Activated T-helper 17 cell treated with anti-CD3 and anti-CD28 coated beads, Interleukin-2, amount 50 U/mL, for 72 hours (primary cell): ENCODE measurements around the gene SOX14. TPM values are rescaled to one million over a fixed set of nuclear protein-coding genes. Genes with fewer than 3 reads are reported as not detected.

ENCODE experiments used
- ATAC-seq: fragments of 150-1000 bp; cut with Tn5 transposase; replicated peaks from 2 replicates; pipeline ENCODE4 v1.10.0; 2021; ENCODE audit warnings: mild to moderate bottlenecking, moderate library complexity
- H3K27ac Mint-ChIP-seq: one replicate; pipeline ENCODE4 v1.8.0; 2022; ENCODE audit warnings: mixed read lengths
- H3K27me3 Mint-ChIP-seq: one replicate; pipeline ENCODE4 v1.8.0; 2022; ENCODE audit warnings: mixed read lengths
- H3K36me3 Mint-ChIP-seq: one replicate; pipeline ENCODE4 v1.8.0; 2022; ENCODE audit warnings: low read depth, mild to moderate bottlenecking, mixed read lengths
- H3K4me1 Mint-ChIP-seq: one replicate; pipeline ENCODE4 v1.8.0; 2022; ENCODE audit warnings: mixed read lengths
- H3K4me3 Mint-ChIP-seq: one replicate; pipeline ENCODE4 v1.8.0; 2022; ENCODE audit warnings: mild to moderate bottlenecking, mixed read lengths
- H3K9me3 Mint-ChIP-seq: one replicate; pipeline ENCODE4 v1.8.0; 2022; ENCODE audit warnings: mixed read lengths
- total RNA-seq, 2 donors: library from RNA; stranded (reverse); gene quantifications; one replicate each; pipeline ENCODE4 v1.2.3, GENCODE V29; 2022

SOX14 gene
- not detected for total RNA-seq

DNA sequence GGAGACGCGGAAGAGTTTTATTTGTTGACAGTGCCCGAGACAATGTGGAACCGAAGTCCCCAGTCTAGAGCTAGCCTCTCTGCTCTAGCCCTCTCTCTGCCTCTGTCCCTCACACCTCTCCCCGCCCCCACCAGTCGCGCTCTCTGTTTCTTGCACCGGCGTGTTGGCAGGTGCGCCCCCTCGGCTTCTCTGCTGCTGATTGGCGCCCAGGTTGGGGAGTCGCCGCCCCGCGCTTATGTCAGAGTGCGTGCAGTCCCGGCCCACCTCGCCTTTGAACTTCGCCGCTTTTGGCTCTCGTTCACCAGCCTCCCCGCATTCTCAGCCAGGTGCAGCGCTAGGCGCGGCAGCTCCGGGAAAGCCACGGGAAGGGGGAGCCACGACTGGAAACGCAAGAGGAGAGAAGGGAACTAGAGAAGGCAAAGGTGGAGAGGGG, at the start of gene SOX14:
Gene SOX14 (plus strand): TSS at position 315 of the 433 bp plus-strand sequence. CDS start 470 bp downstream, outside the sequence.
- no peak within 1 kb of the TSS for H3K4me3 Mint-ChIP-seq
- H3K27ac Mint-ChIP-seq, result no peak within 1 kb of the TSS
- no peaks in the 10 kb centered on the region for H3K4me1 Mint-ChIP-seq
- H3K27me3 Mint-ChIP-seq, result peaks cover 67% of the 10 kb centered on the region
- no peaks in the 10 kb centered on the region for H3K36me3 Mint-ChIP-seq
- no peak for ATAC-seq
- H3K9me3 Mint-ChIP-seq, result no peaks in the 10 kb centered on the region

DNA sequence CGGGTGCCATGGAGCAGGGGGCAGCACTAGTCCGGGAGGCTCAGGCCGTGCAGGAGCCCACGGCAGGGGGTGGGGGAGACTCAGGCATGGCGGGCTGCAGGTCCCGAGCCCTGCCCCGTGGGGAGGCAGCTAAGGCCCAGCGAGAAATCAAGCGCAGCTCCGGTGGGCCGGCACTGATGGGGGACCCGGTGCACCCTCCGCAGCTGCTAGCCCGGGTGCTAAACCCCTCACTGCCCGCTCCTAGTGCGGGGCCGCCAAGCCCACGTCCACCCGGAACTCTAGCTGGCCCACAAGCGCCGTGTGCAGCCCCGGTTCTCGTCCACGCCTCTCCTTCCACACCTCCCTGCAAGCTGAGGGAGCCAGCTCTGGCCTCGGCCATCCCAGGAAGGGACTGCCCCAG, 49.6 kb upstream of the SOX14 start:
- Mint-ChIP-seq H3K9me3 (peaks cover 13% of the 10 kb centered on the region), H3K4me1 (no peaks in the 10 kb centered on the region), H3K4me3 (no peak overlapping the region), H3K36me3 (no peaks in the 10 kb centered on the region), H3K27me3 (no peaks in the 10 kb centered on the region), H3K27ac (no peak overlapping the region)
- no peak for ATAC-seq

DNA sequence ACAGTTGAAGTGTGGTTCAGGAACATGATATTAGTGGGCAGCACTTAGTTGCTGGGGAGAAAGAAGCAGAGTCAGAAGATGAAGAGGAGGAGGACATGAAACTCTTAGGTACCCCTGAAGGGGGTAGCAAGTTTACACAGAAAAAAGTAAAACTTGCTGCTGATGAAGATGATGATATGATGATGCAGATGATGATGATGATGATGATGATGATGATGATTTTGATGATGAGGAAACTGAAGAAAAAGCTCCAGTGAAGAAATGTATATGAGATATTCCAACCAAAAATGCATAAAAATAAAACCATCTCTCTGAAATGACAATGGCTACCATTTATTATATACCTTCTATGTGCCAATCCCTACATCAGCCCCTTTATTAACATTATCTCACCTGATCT, 39.9 kb upstream of the SOX14 start:
- Mint-ChIP-seq H3K4me3 (no peak overlapping the region), H3K27me3 (no peaks in the 10 kb centered on the region), H3K36me3 (no peaks in the 10 kb centered on the region), H3K9me3 (peaks cover 28% of the 10 kb centered on the region), H3K27ac (no peak overlapping the region), H3K4me1 (no peaks in the 10 kb centered on the region)
- ATAC-seq, result no peak

DNA sequence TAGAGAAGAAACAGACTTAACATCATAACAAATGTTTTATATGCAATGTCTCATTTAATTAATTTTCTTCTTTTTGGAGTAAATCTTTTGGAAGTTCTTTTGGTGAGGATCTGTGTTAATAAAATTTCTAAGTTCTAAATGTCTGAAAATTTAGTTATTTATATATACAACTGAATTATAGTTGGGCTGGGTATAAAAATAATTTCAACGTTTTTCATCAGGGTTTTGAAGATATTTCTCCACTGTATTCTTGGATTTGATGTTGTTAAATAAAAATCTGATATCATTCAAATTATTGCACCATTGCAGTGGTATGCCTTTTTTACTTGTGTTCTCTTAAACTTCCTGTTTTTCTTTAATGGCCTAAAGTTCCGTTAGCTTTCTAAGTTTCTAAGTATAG, 26.9 kb upstream of the SOX14 start:
- ATAC-seq, result no peak
- Mint-ChIP-seq H3K4me1 (no peaks in the 10 kb centered on the region), H3K27me3 (no peaks in the 10 kb centered on the region), H3K4me3 (no peak overlapping the region), H3K36me3 (no peaks in the 10 kb centered on the region), H3K9me3 (peaks cover 8% of the 10 kb centered on the region), H3K27ac (no peak overlapping the region)

DNA sequence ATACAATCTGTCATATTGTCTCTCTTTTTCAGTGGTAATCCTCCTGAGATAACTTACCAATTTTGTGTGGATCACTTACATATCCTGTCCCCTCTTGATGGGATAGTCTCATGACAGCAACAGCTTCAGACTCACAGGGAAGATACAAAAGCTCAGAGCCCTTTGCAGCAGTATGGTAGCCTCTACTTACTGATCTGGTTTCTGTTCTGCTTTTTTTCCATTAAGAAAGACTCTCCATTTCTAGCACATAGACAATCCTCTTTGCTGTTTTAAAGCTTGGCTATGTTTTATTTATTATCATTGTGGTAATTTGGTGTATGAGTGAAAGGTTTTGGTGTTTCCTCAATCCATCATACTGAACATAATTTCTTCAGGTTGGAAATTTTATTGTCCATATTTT, 25.4 kb upstream of the SOX14 start:
- no peaks in the 10 kb centered on the region for H3K4me1 Mint-ChIP-seq
- H3K36me3 Mint-ChIP-seq, result no peaks in the 10 kb centered on the region
- no peak for ATAC-seq
- no peak overlapping the region for H3K4me3 Mint-ChIP-seq
- H3K9me3 Mint-ChIP-seq, result peaks cover 8% of the 10 kb centered on the region
- H3K27me3 Mint-ChIP-seq, result no peaks in the 10 kb centered on the region
- H3K27ac Mint-ChIP-seq, result no peak overlapping the region

DNA sequence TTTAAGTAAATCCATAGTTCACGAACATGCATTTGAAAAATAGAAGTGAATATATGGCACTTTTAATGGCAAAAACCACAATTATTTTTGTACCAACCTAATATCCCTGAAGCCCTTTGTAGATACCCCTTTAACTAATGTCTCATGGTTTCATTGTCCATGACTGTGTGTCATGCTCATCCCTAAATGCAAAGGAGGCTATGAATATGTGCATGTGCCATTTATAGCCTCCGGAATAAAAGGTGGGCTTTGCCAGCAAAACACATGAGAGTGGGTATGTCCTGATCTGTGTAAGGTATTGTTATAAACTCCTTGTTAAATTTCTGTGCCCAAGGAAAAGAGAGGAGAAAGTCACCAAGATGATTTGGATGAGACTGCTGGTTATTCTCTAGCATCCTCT, 20.5 kb upstream of the SOX14 start:
- H3K9me3 Mint-ChIP-seq, result peaks cover 12% of the 10 kb centered on the region
- H3K4me1 Mint-ChIP-seq, result no peaks in the 10 kb centered on the region
- ATAC-seq, result no peak
- H3K27me3 Mint-ChIP-seq, result peaks cover 12% of the 10 kb centered on the region
- no peaks in the 10 kb centered on the region for H3K36me3 Mint-ChIP-seq
- H3K4me3 Mint-ChIP-seq, result no peak overlapping the region
- H3K27ac Mint-ChIP-seq, result no peak overlapping the region

DNA sequence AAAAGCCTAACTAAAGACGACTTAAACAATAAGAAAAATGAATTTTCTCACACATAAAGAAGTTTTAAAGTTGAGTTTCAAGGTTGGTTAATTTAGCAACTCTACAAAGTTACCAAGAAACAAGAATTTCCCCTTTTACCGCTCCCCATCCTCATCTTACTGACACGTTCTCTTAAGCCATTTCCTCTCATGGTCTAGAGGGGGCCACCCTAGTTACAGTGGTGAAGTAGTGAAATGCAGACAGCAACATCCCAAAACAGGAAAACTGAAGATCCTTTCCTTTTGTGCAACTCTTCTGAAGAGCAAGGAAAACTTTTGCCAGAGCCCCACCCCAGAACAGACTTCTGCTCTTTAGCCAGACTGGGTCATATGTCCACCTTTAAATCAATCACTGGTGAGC, 17.3 kb upstream of the SOX14 start:
- no peak for ATAC-seq

DNA sequence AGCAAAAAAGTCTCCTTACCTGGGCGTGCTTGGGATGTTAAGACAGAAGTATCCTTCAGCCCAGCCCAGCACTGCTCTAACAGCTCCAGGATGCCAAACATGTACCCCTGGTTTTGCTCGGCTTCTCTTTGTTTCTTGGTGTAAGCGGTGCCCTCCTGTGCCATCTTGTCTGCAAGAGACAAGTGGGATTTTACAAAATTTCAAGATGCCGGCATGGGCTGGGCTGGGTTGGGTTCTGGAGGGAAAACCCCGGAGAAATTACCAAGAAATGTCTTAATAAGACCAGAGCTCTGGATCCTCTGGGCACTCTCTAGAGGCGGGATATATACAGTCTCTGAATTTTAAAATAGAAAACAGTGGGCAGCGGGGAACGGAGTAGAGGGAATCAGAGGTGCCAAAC, 4.6 kb upstream of the SOX14 start:
- H3K4me1 Mint-ChIP-seq, result no peaks in the 10 kb centered on the region
- no peak overlapping the region for H3K27ac Mint-ChIP-seq
- no peak for ATAC-seq
- H3K4me3 Mint-ChIP-seq, result no peak overlapping the region
- H3K9me3 Mint-ChIP-seq, result peaks cover 4% of the 10 kb centered on the region
- H3K36me3 Mint-ChIP-seq, result no peaks in the 10 kb centered on the region
- peaks cover 45% of the 10 kb centered on the region for H3K27me3 Mint-ChIP-seq

More for the DNA sequence above, 17.3 kb upstream of the SOX14 start:
- no peak overlapping the region for H3K27ac Mint-ChIP-seq
- no peaks in the 10 kb centered on the region for H3K4me1 Mint-ChIP-seq
- H3K36me3 Mint-ChIP-seq, result no peaks in the 10 kb centered on the region
- peaks cover 13% of the 10 kb centered on the region for H3K27me3 Mint-ChIP-seq
- peaks cover 12% of the 10 kb centered on the region for H3K9me3 Mint-ChIP-seq
- H3K4me3 Mint-ChIP-seq, result no peak overlapping the region

DNA sequence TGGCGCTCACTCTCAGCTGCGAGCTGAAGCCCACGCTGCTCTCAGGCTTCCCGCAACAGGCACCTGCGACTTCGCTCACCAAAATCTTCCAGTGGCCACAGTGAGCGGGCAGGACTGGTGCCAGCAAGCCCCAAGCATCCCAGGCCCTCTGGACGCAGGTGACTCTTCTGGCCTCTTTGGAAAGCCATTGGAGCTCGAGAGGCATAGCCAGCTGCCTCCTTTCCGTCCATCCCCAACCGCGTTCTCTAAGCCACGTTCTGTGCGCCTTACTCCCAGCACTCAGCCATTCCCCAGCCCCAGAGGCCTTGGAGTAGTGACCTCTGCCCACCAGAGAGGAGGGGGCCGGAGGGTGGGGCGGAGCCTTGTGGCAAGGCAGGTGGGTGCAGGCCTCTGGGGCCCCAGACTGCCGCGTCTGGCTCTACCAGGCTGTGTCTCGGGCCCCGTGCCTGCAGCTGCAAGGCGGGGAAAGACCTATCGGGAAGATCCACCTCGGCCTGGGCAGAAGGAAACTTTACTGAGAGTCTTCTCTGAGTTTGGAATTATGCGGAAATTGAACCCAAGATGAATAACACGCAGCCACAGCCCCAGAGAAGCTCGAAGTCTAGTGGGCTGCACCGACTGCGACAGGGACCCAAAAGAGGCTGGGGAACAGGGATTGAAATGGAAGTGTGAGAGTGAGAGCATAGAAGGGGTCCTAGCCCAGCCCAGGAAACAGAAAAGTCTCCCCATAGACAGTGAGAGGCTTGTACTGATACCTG, 3.6 kb upstream of the SOX14 start:
- Mint-ChIP-seq H3K36me3 (no peaks in the 10 kb centered on the region), H3K27me3 (peaks cover 49% of the 10 kb centered on the region), H3K27ac (no peak overlapping the region), H3K4me3 (no peak overlapping the region), H3K4me1 (no peaks in the 10 kb centered on the region), H3K9me3 (peaks cover 4% of the 10 kb centered on the region)
- ATAC-seq, result no peak

DNA sequence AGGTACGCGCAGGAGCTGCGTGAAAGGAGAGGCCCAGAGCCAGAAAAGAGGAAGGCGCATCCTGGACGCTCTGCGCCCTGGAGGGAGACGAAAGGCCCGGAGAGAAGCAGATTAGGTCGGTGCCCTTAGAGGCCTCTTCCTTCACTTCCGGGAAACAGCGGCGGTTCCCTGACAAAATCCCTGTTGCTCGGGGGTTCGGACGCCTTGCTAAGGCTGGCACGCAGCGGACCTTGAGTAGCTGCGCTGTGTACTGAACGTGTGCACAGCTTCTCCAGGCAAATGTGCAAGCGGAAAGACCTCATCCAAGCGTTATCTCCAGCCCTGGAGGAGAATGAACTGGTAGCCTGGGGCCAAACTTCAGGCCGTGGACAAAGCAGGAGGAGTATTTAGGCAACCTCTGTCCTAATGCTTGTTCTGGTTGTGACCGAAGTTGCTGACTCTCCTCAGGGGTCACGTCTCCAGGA, 3.0 kb upstream of the SOX14 start:
- Mint-ChIP-seq H3K9me3 (peaks cover 4% of the 10 kb centered on the region), H3K27me3 (peaks cover 55% of the 10 kb centered on the region), H3K36me3 (no peaks in the 10 kb centered on the region), H3K27ac (no peak overlapping the region), H3K4me3 (no peak overlapping the region), H3K4me1 (no peaks in the 10 kb centered on the region)
- ATAC-seq, result no peak

DNA sequence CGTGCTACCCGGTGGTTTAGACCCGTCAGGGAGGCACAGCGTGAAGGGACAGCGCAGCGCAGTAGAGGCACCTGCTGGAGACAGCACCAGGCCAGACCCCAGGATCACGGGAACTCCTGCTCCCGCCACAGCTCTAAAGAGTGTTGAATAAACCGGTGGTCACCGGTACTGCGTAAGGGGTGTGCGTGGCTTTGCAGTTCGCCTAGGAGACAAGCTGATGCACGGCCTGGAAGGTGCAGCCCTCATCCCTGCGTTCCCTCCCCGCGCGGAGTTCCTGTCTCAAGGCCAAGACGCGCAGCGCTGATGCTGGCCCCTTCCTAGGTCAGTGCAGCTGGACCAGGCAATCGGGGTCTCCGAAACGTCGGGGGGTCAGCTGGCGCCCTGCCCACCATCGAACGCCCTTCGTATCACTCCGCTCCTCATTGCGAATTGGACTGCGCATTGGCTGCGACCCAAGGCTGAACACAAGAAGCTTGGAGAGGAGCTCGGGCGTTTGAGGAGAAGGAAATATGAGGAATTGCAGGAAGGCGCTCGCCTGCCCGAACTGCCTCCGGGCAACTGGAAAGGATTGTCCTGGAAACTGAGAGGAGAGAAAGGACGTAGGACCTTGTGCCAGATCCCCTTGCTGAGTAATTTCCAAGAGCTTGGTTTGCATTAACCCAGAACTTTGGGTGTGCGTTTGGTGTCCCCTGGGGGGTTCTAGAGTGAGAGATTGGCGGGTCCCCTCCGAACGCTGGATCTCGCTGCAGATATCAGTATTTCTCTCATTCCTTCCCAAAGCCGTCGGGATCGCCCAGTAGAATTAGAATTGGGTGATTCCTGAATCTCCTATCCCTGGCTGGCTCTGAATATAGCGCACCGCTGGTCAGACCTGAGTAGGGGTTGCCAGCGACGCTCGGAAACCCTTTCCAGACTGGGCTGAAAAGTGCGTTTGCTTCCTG, 2.3 kb upstream of the SOX14 start:
- Mint-ChIP-seq H3K36me3 (no peaks in the 10 kb centered on the region), H3K27me3 (peaks cover 62% of the 10 kb centered on the region), H3K4me1 (no peaks in the 10 kb centered on the region), H3K4me3 (no peak overlapping the region), H3K27ac (no peak overlapping the region), H3K9me3 (peaks cover 4% of the 10 kb centered on the region)
- ATAC-seq, result no peak

DNA sequence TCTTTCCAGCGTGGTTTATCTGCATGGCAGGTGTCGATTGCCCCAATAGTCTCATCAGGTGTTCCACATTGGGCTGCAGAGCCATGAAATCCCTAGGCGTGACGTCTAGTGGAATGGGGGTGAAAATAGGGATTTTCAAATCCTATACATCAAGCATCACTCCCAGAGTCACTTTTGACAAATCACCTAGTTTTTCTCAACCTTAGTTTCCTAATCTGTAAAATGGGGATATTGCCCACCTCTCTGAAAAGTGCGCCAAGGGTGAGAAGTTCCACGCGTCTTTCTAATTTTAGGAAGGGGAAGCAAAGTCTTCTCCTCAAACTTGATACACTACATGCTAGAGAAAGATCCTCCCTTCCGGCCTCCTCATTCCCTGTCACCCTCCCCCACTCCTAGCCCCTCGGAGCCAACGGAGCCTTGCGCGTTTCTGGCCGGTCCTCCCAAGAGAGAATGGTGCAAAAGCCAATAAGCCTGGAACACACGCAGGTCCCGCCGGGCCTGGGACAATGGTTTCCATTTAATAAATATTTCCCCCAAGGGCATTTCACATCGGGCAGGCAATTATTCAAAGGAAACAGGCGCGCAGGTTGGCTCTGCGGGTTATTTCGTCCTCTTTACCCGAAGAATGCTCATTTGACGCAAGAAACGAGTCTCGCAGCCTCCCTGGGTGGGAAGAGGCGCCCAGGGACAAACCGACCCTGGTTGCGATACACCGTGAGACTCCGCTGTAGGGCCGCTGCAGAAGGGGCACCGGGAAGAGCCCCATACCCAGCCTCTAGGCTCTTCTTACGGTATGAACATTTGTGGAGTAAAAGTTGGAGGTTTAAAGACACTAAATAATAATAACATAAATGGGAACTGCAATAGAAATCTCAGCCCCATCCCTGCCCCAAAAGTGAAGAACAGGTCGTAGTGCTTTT, 1.2 kb upstream of the SOX14 start:
- Mint-ChIP-seq H3K4me1 (no peaks in the 10 kb centered on the region), H3K4me3 (no peak overlapping the region), H3K36me3 (no peaks in the 10 kb centered on the region), H3K27ac (no peak overlapping the region), H3K27me3 (peaks cover 70% of the 10 kb centered on the region), H3K9me3 (peaks cover 4% of the 10 kb centered on the region)
- no peak for ATAC-seq

DNA sequence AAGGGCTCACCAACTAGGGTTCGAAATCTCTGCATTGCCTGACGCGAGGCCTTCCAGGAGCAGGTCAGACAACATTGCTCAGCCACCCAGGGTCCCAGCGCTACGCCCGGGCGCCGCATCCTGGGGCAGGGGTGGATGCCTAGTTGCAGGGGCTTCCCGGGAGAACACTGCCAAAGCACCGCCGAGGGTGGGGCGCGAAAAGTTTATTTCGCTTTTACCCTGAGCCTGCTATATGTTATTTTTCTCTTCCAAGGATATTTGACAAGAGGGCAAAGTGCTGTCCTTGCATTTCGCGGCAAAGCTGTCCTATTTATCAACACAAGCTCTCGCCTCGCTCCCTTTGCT, 549 bp upstream of the SOX14 start:
- H3K4me3 Mint-ChIP-seq, result no peak overlapping the region
- H3K4me1 Mint-ChIP-seq, result no peaks in the 10 kb centered on the region
- no peaks in the 10 kb centered on the region for H3K36me3 Mint-ChIP-seq
- H3K27ac Mint-ChIP-seq, result no peak overlapping the region
- H3K27me3 Mint-ChIP-seq, result peaks cover 68% of the 10 kb centered on the region
- ATAC-seq, result no peak
- H3K9me3 Mint-ChIP-seq, result no peaks in the 10 kb centered on the region
